Hypothalamus (tissue), 51 donors: ENCODE measurements around the gene CD27.

Experiments used
- DNase-seq, 51 donors: peaks; one replicate each; lab custom pipeline; 2025; lab: John Stamatoyannopoulos, UW

Gene CD27

GRCh38 chr12:6432991-6433390 lies 11.8 kb upstream of the CD27 start:
- no peak for DNase-seq

- no peak for DNase-seq
Observed at GRCh38 chr12:6434205-6435140, 10.3 kb upstream of the CD27 start.

DNA sequence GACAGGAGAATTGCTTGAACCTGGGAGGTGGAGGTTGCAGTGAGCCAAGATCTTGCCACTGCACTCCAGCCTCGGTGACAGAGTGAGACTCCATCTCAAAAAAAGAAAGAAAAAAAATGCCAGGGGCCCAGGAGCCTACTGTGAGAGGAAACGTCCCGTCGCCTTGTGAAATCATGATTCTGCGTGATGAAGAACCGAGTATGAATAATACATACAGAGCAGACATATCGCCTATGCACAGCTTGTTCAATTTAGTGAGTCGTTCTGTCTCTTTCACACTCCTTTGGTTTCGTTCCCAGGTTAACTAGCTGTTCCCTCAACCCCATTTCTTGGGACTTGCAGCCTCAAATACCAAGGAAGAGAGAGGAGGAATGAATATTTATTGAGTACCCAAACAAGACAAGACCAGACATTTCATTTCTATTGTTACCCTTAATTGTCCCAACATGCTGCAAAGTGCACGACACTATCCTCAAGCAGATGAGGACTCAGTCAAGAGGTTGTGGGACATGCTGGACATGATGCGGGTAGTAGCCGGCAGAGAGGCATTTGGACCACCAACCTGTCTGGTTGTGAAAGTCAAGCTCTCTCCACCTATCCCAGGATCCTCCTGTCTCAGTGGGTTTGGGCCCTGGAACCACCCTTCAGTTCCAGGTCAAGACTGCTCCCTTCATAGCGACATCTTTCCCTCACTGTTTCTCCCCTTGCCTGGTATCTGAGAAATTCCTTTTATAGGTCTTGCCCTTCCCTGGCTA lies 8.6 kb upstream of the CD27 start:
- no peak for DNase-seq

- no peak for DNase-seq
Observed at GRCh38 chr12:6437586-6437985, 7.2 kb upstream of the CD27 start.

GRCh38 chr12:6438345-6438744 lies 6.4 kb upstream of the CD27 start:
- DNase-seq = no peak

DNA sequence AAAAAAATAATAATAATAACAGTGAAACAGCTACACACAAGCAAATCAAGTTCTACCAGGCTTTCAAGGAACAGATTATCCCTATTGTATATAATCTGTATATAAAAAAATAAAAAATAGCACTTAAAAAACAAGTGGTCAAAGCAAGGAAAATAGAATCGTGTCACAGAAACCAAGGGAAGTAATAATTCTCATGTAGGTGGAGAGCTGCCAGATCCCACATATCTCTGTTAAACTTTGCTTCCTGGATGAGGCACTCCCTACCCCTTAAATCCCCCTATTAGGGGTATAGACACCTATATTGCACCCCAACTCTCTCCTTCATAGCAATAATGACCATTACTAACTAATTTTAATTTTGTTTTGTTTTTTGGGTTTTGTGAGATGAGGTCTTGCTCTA lies 4.4 kb upstream of the CD27 start:
- no peak for DNase-seq

DNA sequence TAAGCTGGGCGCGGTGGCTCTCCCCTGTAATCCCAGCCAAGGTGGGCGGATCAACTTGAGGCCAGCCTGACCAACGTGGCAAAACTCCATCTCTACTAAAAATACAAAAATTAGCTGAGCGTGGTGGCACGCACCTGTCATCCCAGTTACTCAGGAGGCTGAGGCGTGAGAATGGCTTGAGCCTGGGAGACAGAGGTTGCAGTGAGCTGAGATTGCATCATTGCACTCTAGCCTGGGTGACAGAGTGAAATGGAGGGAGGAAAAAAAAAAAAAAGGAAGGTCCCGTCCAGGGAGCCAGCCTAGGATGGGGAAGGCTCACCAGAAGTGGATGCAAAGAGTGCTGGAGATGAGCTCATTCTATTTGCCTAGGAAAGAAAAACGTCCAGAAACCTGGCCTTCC lies 1.9 kb upstream of the CD27 start:
- DNase-seq = no peak

DNA sequence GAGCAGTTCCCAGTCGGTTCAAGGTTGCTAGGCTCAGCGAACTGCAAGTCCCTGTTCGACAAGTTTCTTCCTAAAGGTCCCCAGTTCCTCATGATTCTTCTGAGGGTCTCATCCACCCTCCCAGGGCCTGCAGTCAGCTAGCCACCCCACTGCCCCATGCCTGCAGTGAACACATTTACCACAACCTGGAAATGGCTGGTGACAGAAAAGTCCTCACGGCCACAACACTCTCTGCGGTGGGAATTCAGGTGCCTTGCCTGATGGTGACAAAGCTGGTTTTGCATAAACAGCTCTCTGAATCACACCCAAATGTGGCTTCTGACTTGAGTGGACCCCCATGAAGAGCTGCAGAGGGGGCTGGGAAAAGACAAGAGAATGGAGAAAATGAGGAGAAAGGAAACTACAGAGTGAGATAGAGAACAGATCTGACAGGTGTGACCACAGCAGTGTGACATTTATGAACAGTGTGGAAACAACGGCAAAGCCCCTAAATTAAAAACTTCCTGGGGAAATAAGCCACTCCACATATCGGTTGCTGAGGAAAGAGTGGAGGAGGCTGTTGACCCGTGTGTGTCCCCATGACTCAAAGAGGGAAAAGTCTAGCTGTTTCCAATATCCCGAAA lies 1.3 kb upstream of the CD27 start:
- DNase-seq = no peak

- DNase-seq = no peak
Observed at GRCh38 chr12:6444031-6444430, 724 bp upstream of the CD27 start.

- peak in 1 of 51 donors; percentile 28 for DNase-seq
Observed at GRCh38 chr12:6450091-6450868, 5.5 kb downstream of the CD27 start.

DNA sequence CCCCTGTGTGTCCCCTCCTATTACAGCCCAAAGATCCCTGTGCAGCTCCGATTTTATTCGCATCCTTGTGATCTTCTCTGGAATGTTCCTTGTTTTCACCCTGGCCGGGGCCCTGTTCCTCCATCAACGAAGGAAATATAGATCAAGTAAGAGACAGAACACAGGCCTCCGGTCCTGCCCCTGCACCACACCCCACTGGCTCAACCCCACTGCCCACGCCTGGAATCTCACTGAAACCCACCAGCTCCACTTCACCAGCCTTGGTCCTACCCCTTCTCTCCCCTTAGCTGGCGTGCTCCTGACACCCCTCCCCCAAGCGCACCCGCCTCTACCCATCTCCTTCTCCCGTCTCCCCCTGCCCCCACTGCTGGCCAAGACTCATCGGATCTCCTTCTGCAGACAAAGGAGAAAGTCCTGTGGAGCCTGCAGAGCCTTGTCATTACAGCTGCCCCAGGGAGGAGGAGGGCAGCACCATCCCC lies 6.2 kb downstream of the CD27 start:
- DNase-seq = peak in 11 of 51 donors; percentile 41 to 80 (median 61)

DNA sequence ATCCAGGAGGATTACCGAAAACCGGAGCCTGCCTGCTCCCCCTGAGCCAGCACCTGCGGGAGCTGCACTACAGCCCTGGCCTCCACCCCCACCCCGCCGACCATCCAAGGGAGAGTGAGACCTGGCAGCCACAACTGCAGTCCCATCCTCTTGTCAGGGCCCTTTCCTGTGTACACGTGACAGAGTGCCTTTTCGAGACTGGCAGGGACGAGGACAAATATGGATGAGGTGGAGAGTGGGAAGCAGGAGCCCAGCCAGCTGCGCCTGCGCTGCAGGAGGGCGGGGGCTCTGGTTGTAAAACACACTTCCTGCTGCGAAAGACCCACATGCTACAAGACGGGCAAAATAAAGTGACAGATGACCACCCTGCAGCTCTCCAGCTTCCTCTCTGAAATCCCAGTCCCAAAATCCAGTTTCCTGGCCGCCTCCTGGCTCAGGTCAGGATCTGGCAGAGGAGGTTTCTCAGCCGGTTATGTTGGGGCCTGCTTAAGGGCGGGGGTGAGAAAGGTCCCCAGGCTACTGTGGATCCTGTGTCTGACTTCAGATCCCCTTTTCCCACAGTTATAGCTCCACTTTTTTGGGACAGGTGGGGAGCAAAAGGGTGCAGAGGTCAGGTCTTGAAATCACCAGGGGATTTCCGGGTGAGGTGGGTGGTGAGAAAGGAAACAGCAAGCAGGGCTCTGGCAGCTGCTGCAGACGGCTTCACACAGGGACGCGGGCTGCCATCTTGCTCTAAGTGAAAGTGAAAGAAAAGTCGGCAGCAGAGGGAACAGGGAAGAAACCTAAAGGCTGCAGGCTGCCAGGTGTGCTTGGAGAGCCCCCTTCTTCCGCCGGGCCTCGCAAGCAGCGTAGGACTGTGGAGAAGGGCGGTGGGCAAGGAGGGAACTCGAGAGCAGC lies 6.8 kb downstream of the CD27 start, which contains the start of gene TAPBPL:
Gene TAPBPL, plus strand, starts transcription at position 695 of the 897 bp plus-strand sequence. CDS start 207 bp downstream, outside the sequence.
- peak in 50 of 51 donors; percentile 57 to 96 (median 84) for DNase-seq

GRCh38 chr12:6452245-6452943 lies 7.6 kb downstream of the CD27 start:
- DNase-seq = peak in 28 of 51 donors; percentile 17 to 84 (median 61)

GRCh38 chr12:6452944-6453630 lies 8.3 kb downstream of the CD27 start:
- peak in 3 of 51 donors; percentile 28 to 30 (median 29) for DNase-seq

GRCh38 chr12:6457220-6457945 lies 12.6 kb downstream of the CD27 start:
- no peak for DNase-seq

GRCh38 chr12:6458281-6459003 lies 13.7 kb downstream of the CD27 start:
- no peak for DNase-seq

DNA sequence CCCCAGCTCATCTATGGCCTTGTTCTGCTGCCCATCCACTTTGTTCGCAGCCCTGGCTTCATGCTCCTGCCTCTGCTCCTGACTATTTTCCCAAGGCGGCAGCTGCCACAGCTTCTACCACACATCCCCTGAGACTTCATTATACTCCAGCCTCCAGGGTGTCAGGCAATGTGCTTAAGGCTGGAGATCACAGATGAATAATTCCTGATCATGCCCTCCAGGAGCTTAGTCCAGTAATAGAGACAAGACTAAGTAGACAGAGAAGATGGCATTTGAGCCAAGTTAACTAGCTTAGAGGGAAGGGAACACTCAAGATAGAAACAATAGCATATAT lies 14.2 kb downstream of the CD27 start:
- DNase-seq = no peak
